ENCODE data around the gene KCNA4. TPM values are rescaled to one million over a fixed set of nuclear protein-coding genes. Genes with fewer than 3 reads are reported as not detected.

Gene KCNA4
- total and polyA plus RNA-seq, 7 donors, result 0.12 to 0.27 TPM; not detected in 5

- intact Hi-C loops (cut with DNase I), result no loop called here
- Histone ChIP-seq H3K27ac (no peak overlapping the region), H3K4me1 (no peaks in the 10 kb centered on the region), H3K4me3 (no peak overlapping the region), H3K27me3 (no peaks in the 10 kb centered on the region), H3K9me3 (no peaks in the 10 kb centered on the region), H3K36me3 (no peaks in the 10 kb centered on the region)
- 20 to 21% methylated on average over 6 of the region's 6 CpGs for WGBS, 2 donors
- TF ChIP-seq POLR2A (IDR thresholded peaks at IDR 0.05) (no peak), EP300 (IDR thresholded peaks at IDR 0.05) (no peak), POLR2AphosphoS5 (IDR thresholded peaks at IDR 0.05) (no peak), CTCF (IDR thresholded peaks at IDR 0.05) (no peak)
- no peak for DNase-seq
These were observed 8.7 kb upstream of the KCNA4 start for GRCh38 chr11:30025396-30026139.

DNA sequence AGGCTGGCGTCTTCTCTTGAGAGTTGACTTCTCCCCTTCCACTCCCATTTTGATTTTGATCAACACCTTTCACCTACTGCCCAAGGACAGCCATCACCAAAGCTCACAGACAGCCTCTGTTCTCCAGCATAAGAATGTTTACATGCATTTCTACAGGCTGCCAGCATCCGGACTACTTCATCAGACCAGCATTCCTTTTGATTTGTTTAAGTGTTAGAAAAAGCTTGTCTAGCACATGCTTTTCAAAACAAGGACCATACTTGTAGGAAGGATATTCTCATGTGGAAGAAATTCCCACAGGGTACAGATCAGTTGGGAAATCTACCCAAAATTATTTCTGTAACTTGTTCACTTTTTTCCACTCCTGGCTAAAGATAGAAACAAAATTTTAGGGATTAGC is 6.2 kb upstream of the KCNA4 start:
- Histone ChIP-seq H3K36me3 (no peaks in the 10 kb centered on the region), H3K9me3 (no peaks in the 10 kb centered on the region), H3K4me3 (no peak overlapping the region), H3K27me3 (peaks cover 0 to 2% (median under 1%) of the 10 kb centered on the region in 3 donors), H3K27ac (no peak overlapping the region), H3K4me1 (no peaks in the 10 kb centered on the region)
- TF ChIP-seq EP300 (IDR thresholded peaks at IDR 0.05) (no peak), CTCF (IDR thresholded peaks at IDR 0.05) (no peak), POLR2AphosphoS5 (IDR thresholded peaks at IDR 0.05) (no peak), POLR2A (IDR thresholded peaks at IDR 0.05) (no peak)
- 24 to 35% methylated on average over 2 of the region's 2 CpGs for WGBS, 2 donors
- no peak for DNase-seq
- intact Hi-C loops (cut with DNase I), result no loop called here

DNA sequence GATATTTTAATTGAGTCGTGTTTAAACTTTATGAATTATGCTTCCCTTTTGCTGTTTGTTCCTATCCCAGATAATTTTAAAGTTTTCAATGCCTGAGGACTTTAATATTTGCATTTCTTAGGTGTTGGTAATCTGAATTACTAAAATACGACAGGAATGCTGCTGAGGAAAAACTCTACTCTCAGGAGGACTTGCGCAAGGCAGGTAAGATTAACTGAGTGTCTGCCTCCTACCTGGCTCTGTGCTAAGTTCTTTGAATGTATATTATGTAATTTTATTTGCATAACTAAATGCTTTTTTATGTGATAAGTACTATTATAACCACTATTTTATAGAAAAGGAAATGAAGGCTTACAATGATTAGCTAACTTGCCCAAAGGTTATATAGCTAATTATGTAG is 2.7 kb upstream of the KCNA4 start:
- WGBS, 2 donors, result 43 to 50% methylated on average over 3 of the region's 3 CpGs
- peaks cover 14 to 38% (median 23%) of the 10 kb centered on the region in 3 donors for H3K27me3 ChIP-seq
- H3K4me1 ChIP-seq, result peaks cover 0 to 21% (median 17%) of the 10 kb centered on the region in 4 donors
- no peaks in the 10 kb centered on the region for H3K9me3 ChIP-seq
- H3K27ac ChIP-seq, result no peak overlapping the region
- TF ChIP-seq EP300 (IDR thresholded peaks at IDR 0.05) (no peak), POLR2A (IDR thresholded peaks at IDR 0.05) (no peak), CTCF (IDR thresholded peaks at IDR 0.05) (no peak), POLR2AphosphoS5 (IDR thresholded peaks at IDR 0.05) (no peak)
- no peaks in the 10 kb centered on the region for H3K36me3 ChIP-seq
- no peak overlapping the region for H3K4me3 ChIP-seq
- intact Hi-C loops (cut with DNase I), result no loop called here
- no peak for DNase-seq

DNA sequence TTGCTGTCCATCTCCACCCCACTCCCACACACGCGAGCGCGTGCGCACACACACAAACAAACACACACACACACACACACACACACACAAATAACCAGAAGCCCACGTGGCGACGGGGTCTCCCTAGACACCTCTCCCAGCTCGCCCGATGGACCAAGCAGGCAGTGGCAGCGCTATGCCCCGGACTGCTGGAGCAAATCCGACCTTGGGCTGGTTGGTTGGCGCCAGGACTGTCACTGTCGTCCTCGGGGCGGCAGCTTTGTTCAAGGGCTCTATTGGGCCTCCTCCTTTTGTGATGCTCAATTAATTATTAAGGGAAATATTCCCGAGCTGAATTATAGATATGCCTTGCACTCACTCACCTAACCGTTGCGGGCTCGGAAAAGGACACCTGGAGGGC is 1.7 kb upstream of the KCNA4 start:
- H3K4me1 ChIP-seq, result peaks cover 0 to 21% (median 17%) of the 10 kb centered on the region in 4 donors
- TF ChIP-seq CTCF (IDR thresholded peaks at IDR 0.05), result no peak
- TF ChIP-seq POLR2AphosphoS5 (IDR thresholded peaks at IDR 0.05), result no peak
- no peak for TF ChIP-seq EP300 (IDR thresholded peaks at IDR 0.05)
- no peak for TF ChIP-seq POLR2A (IDR thresholded peaks at IDR 0.05)
- no peak overlapping the region for H3K27ac ChIP-seq
- H3K4me3 ChIP-seq, result no peak overlapping the region
- no peaks in the 10 kb centered on the region for H3K36me3 ChIP-seq
- WGBS, 2 donors, result 19 to 30% methylated on average over 21 of the region's 21 CpGs
- no peaks in the 10 kb centered on the region for H3K9me3 ChIP-seq
- peaks cover 14 to 44% (median 23%) of the 10 kb centered on the region in 3 donors for H3K27me3 ChIP-seq
- DNase-seq, result no peak
- intact Hi-C loops (cut with DNase I), result no loop called here
